GM12878 (cell line): ENCODE data around the gene UBQLN1. TPM values are rescaled to one million over a fixed set of nuclear protein-coding genes. Genes with fewer than 3 reads are reported as not detected.

Source experiments
- ATAC-seq: fragments of 200-7000 bp; cut with Tn5 transposase; 3 replicates; pipeline ENCODE4 v1.9.1; 2020; ENCODE audit warnings: mild to moderate bottlenecking, moderate library complexity
- BruUV-seq: library from RNA; stranded (reverse); fragments of 400-500 nt; replicated peaks from 2 replicates; lab custom pipeline; 2021; lab: Mats Ljungman, UMichigan
- CTCF ChIA-PET: fragments of 300-600 bp; sonication (Branson Sonifier 250); formaldehyde crosslinking; extraction: SDS; loops from one replicate; lab custom pipeline; 2021; ENCODE audit warnings: inconsistent platforms; lab: Yijun Ruan, JAX
- POLR2A ChIA-PET: fragments of 350-600 bp; formaldehyde crosslinking; extraction: SDS; loops from one replicate; lab custom pipeline; 2021; ENCODE audit warnings: inconsistent platforms; lab: Charles Lee
- RAD21 ChIA-PET: fragments of 300-600 bp; sonication (Branson Sonifier 250); formaldehyde crosslinking; loops from one replicate; lab custom pipeline; 2023; ENCODE audit warnings: antibody characterized with exemption; ENCODE audit not compliant: unreplicated experiment; lab: Charles Lee
- SMC1A ChIA-PET: fragments of 300-600 bp; sonication (Branson Sonifier 250); formaldehyde crosslinking; loops from one replicate; lab custom pipeline; 2023; ENCODE audit not compliant: unreplicated experiment, uncharacterized antibody; lab: Charles Lee
- DNase-seq: peaks from one replicate; pipeline ENCODE4 v3.0.0-alpha.2; 2011; ENCODE audit warnings: low read depth, low spot score
- FAIRE-seq: peaks from 3 replicates; lab custom pipeline; 2011; peaks lifted over from hg19 to GRCh38; lab: Jason Lieb, UNC
- H2AFZ ChIP-seq: 2 replicates; pipeline ENCODE4 v1.6.0; 2011; ENCODE audit warnings: low read depth, low read length, control low read depth; ENCODE audit not compliant: control insufficient read depth
- H3K27ac ChIP-seq: 2 replicates; pipeline ENCODE4 v1.5.1; 2011; ENCODE audit warnings: control low read depth; ENCODE audit not compliant: control insufficient read depth, insufficient read depth
- H3K27me3 ChIP-seq, 2 experiments: replicated peaks in 1 of 2; 2 replicates each; pipeline versions ENCODE4 v1.6.0 to v1.6.1; 2011; ENCODE audit warnings: low read length in 1 of 2; ENCODE audit not compliant: control insufficient read depth in 2 of 2, insufficient read depth in 2 of 2
- H3K36me3 ChIP-seq, 2 experiments: 2 replicates each; pipeline ENCODE4 v1.5.1; 2011; ENCODE audit warnings: low read length in 1 of 2; ENCODE audit not compliant: control insufficient read depth in 2 of 2, insufficient read depth in 2 of 2
- H3K4me1 ChIP-seq: 2 replicates; pipeline ENCODE4 v1.6.1; 2011; ENCODE audit warnings: mild to moderate bottlenecking, low read length, moderate library complexity, mixed read lengths; ENCODE audit not compliant: control insufficient read depth, insufficient read depth
- H3K4me2 ChIP-seq: 2 replicates; pipeline ENCODE4 v1.6.0; 2011; ENCODE audit warnings: control low read depth; ENCODE audit not compliant: control insufficient read depth, insufficient read depth
- H3K4me3 ChIP-seq: fragments of 200-600 bp; sonication (generic); 2 replicates; pipeline ENCODE4 v1.5.1; 2016
- H3K79me2 ChIP-seq: 2 replicates; pipeline ENCODE4 v1.6.0; 2011; ENCODE audit warnings: low read length; ENCODE audit not compliant: control insufficient read depth, insufficient read depth
- H3K9ac ChIP-seq: 2 replicates; pipeline ENCODE4 v1.8.0; 2011; ENCODE audit warnings: low read length, control low read depth, mixed read lengths; ENCODE audit not compliant: control insufficient read depth, insufficient read depth
- H3K9me3 ChIP-seq: replicated peaks from 3 replicates; pipeline ENCODE4 v1.5.1; 2011; ENCODE audit warnings: mild to moderate bottlenecking, low read length; ENCODE audit not compliant: control insufficient read depth, insufficient read depth
- H4K20me1 ChIP-seq: 2 replicates; pipeline ENCODE4 v1.6.0; 2011; ENCODE audit not compliant: control insufficient read depth, insufficient read depth
- IKZF2 ChIP-seq, 2 experiments: fragments of 450-650 bp; IDR thresholded peaks; 2 replicates each; pipeline ENCODE4 v1.6.1; 2017; ENCODE audit warnings: mild to moderate bottlenecking in 2 of 2, moderate library complexity in 2 of 2
- KLF5 ChIP-seq: fragments of 450-650 bp; IDR thresholded peaks from 2 replicates; pipeline ENCODE4 v1.6.1; 2014; ENCODE audit warnings: mild to moderate bottlenecking; ENCODE audit not compliant: partially characterized antibody
- MYB ChIP-seq: fragments of 150-350 bp; IDR thresholded peaks from 2 replicates; pipeline ENCODE4 v1.6.1; 2014; ENCODE audit warnings: mild to moderate bottlenecking, low read depth, low read length, borderline replicate concordance
- NRF1 ChIP-seq: conservative IDR thresholded peaks from 2 replicates; pipeline ENCODE4 v1.6.1; 2011; ENCODE audit warnings: mild to moderate bottlenecking, low read depth, low read length, improper control_type of control experiment
- ZNF24 ChIP-seq: fragments of 450-650 bp; IDR thresholded peaks from 2 replicates; pipeline ENCODE4 v1.6.1; 2017; ENCODE audit warnings: antibody characterized with exemption, mild to moderate bottlenecking
- WGBS: methylation state at CpG from one replicate; pipeline ENCODE4 v1.1.6; 2016; ENCODE audit warnings: low lambda C conversion rate; ENCODE audit not compliant: insufficient replicate concordance, insufficient coverage; ENCODE audit errors: missing lambda C conversion rate; 5-methylcytosine and 5-hydroxymethylcytosine counted together
- in situ Hi-C: fragments of 300-500 bp; cut with MboI; formaldehyde crosslinking; loops from 9 replicates; pipeline ENCODE4 v1.14.3; 2018; ENCODE audit warnings: mixed read lengths
- intact Hi-C: fragments of 100-400 bp; cut with micrococcal nuclease; formaldehyde crosslinking; loops from one replicate; pipeline ENCODE4 v1.14.2; 2022; ENCODE audit not compliant: unreplicated experiment
- polyA plus RNA-seq, 11 experiments: library from polyadenylated mRNA; depleted of rRNA in 4 of 11; unstranded in 6 of 11; stranded (reverse) in 5 of 11; fragments of >200 nt; fragmentation: Nextera tagmentation in 4 of 11; fragmentation: Illumina TruSeq in 1 of 11; extraction: Ambion mirVana in 4 of 11; extraction: Trizol in 1 of 11; gene quantifications; 1 replicate in 1 of 11; 2 replicates in 10 of 11; pipeline versions ENCODE4 v1.2.1 to v1.2.3, GENCODE V29; 2011 to 2016; ENCODE audit warnings: inconsistent platforms in 2 of 11, missing spikeins in 2 of 11, low read depth in 1 of 11
- total RNA-seq, 4 experiments: library from RNA; depleted of rRNA in 3 of 4; stranded (reverse); fragments of >200 nt in 3 of 4; fragmentation: Illumina TruSeq in 1 of 4; extraction: Trizol in 1 of 4; gene quantifications; 2 replicates each; pipeline versions ENCODE4 v1.2.1 to v1.2.3, GENCODE V29; 2013 to 2021
- TF ChIP-seq, protein P1 (sequence below): IDR thresholded peaks from 2 replicates; pipeline ENCODE4 v1.6.1; 2011; ENCODE audit warnings: borderline replicate concordance, low read depth, mild to moderate bottlenecking, moderate library complexity, mixed read lengths, low read length; ENCODE audit not compliant: insufficient read depth; ENCODE audit errors: extremely low read length

UBQLN1 gene
- total and polyA plus RNA-seq, 10 of the 15 experiments (the other 5 are each of a cell fraction or from before 2014, with no cell fraction given), result 12.4 to 118 (median 66.1) TPM

- in situ Hi-C loops (no loop called here), intact Hi-C loops (no loop called here)
- DNase-seq, result no peak
- FAIRE-seq, result no peak
- no peaks in the 10 kb centered on the region for H3K27me3 ChIP-seq
- no peaks in the 10 kb centered on the region for H3K4me1 ChIP-seq
- CTCF ChIA-PET, result interaction anchor here (1.0 kb wide), 1 partner anchor 9 kb away, joined by 3 read pairs; no protein-coding TSS in a partner anchor
- 92% methylated on average over 1 of the region's 1 CpG for WGBS
- ATAC-seq, result no peak
- SMC1A ChIA-PET, result interaction anchor here (1.1 kb wide), 1 partner anchor 16 kb away, joined by 4 read pairs; no protein-coding TSS in a partner anchor
- POLR2A ChIA-PET, result no interaction called here
- H3K9me3 ChIP-seq, result no peaks in the 10 kb centered on the region
- no peak overlapping the region for H3K9ac ChIP-seq
- H3K4me3 ChIP-seq, result no peak overlapping the region
- no peak overlapping the region for H3K4me2 ChIP-seq
- BruUV-seq, result no TSS peak
- no peak overlapping the region for H2AFZ ChIP-seq
- no peak for TF ChIP-seq NRF1
- no peak for TF ChIP-seq MYB
- TF ChIP-seq, protein P1, sequence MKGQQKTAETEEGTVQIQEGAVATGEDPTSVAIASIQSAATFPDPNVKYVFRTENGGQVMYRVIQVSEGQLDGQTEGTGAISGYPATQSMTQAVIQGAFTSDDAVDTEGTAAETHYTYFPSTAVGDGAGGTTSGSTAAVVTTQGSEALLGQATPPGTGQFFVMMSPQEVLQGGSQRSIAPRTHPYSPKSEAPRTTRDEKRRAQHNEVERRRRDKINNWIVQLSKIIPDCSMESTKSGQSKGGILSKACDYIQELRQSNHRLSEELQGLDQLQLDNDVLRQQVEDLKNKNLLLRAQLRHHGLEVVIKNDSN, result no peak
- TF ChIP-seq IKZF2 (IDR thresholded peaks at IDR 0.05), result no peak
- TF ChIP-seq KLF5, result no peak
- TF ChIP-seq ZNF24, result no peak
- RAD21 ChIA-PET, result interaction anchor here (1.2 kb wide), 1 partner anchor 31 kb away, joined by 3 read pairs; no protein-coding TSS in a partner anchor
- peaks cover 14 to 41% of the 10 kb centered on the region in 2 experiments for H3K36me3 ChIP-seq
- no peaks in the 10 kb centered on the region for H4K20me1 ChIP-seq
- H3K27ac ChIP-seq, result no peak overlapping the region
- peaks cover 9% of the 10 kb centered on the region for H3K79me2 ChIP-seq
Observed at GRCh38 chr9:83675466-83675865, 32.3 kb downstream of the UBQLN1 start.
